ENCODE results near the gene PNPLA5.

Gene PNPLA5

DNA sequence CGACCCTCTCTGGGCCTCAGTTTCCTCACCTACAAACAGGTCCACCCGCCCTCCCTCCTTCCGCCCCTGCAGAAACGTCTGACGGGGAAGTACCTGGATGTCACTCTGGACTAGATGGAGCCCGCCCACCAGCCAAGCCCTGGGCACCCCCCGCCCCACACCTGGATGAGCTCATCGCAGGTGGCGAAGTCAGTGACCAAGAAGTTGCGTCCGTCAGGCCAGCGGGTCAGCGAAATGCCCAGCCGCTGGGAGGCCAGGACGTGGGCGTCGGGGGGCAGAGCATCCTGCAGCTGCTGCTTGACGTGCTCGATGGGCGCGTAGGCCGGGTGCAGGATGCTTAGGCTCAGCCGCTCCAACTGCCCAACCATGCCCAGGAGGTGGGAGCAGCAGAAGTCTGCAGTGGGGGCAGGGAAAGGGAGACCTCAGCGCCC lies 897 bp downstream of the PNPLA5 start:
- Histone ChIP-seq H3K4me3 (replicated peaks; ENCODE audit: insufficient read depth, low read length) (no peak overlapping the region), H3K27ac (replicated peaks) (no peak overlapping the region), H3K27me3 (ENCODE audit: insufficient read depth, poor library complexity, severe bottlenecking) (peaks cover 35% of the 10 kb centered on the region)
- DNase-seq (ENCODE audit: low read depth in 1 of 2, low spot score in 1 of 2), result no peak
- TF ChIP-seq CTCF (IDR thresholded peaks at IDR 0.05; ENCODE audit: insufficient read depth, low read length), result no peak
- TF ChIP-seq SPI1 (IDR thresholded peaks at IDR 0.05; ENCODE audit: borderline replicate concordance, low read depth), result no peak
- no peak for TF ChIP-seq POLR2AphosphoS5 (IDR thresholded peaks at IDR 0.05; ENCODE audit: low read depth)
- TF ChIP-seq, protein P1, sequence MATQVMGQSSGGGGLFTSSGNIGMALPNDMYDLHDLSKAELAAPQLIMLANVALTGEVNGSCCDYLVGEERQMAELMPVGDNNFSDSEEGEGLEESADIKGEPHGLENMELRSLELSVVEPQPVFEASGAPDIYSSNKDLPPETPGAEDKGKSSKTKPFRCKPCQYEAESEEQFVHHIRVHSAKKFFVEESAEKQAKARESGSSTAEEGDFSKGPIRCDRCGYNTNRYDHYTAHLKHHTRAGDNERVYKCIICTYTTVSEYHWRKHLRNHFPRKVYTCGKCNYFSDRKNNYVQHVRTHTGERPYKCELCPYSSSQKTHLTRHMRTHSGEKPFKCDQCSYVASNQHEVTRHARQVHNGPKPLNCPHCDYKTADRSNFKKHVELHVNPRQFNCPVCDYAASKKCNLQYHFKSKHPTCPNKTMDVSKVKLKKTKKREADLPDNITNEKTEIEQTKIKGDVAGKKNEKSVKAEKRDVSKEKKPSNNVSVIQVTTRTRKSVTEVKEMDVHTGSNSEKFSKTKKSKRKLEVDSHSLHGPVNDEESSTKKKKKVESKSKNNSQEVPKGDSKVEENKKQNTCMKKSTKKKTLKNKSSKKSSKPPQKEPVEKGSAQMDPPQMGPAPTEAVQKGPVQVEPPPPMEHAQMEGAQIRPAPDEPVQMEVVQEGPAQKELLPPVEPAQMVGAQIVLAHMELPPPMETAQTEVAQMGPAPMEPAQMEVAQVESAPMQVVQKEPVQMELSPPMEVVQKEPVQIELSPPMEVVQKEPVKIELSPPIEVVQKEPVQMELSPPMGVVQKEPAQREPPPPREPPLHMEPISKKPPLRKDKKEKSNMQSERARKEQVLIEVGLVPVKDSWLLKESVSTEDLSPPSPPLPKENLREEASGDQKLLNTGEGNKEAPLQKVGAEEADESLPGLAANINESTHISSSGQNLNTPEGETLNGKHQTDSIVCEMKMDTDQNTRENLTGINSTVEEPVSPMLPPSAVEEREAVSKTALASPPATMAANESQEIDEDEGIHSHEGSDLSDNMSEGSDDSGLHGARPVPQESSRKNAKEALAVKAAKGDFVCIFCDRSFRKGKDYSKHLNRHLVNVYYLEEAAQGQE (IDR thresholded peaks at IDR 0.05; ENCODE audit: insufficient replicate concordance, low read depth), result no peak
- no peak for TF ChIP-seq GABPA (IDR thresholded peaks at IDR 0.05; ENCODE audit: low read depth)

GRCh38 chr22:43889860-43890253 lies 2.0 kb downstream of the PNPLA5 start:
- no peak for DNase-seq (ENCODE audit: low read depth in 1 of 2, low spot score in 1 of 2)
- no peak overlapping the region for H3K27ac ChIP-seq (replicated peaks)
- TF ChIP-seq CTCF (IDR thresholded peaks at IDR 0.05; ENCODE audit: insufficient read depth, low read length), result no peak
- TF ChIP-seq GABPA (IDR thresholded peaks at IDR 0.05; ENCODE audit: low read depth), result no peak
- TF ChIP-seq SPI1 (IDR thresholded peaks at IDR 0.05; ENCODE audit: borderline replicate concordance, low read depth), result no peak
- TF ChIP-seq, protein P1 (IDR thresholded peaks at IDR 0.05; ENCODE audit: insufficient replicate concordance, low read depth), result no peak
- no peak for TF ChIP-seq POLR2AphosphoS5 (IDR thresholded peaks at IDR 0.05; ENCODE audit: low read depth)
- H3K4me3 ChIP-seq (replicated peaks; ENCODE audit: insufficient read depth, low read length), result no peak overlapping the region
- H3K27me3 ChIP-seq (ENCODE audit: insufficient read depth, poor library complexity, severe bottlenecking), result peaks cover 35% of the 10 kb centered on the region

DNA sequence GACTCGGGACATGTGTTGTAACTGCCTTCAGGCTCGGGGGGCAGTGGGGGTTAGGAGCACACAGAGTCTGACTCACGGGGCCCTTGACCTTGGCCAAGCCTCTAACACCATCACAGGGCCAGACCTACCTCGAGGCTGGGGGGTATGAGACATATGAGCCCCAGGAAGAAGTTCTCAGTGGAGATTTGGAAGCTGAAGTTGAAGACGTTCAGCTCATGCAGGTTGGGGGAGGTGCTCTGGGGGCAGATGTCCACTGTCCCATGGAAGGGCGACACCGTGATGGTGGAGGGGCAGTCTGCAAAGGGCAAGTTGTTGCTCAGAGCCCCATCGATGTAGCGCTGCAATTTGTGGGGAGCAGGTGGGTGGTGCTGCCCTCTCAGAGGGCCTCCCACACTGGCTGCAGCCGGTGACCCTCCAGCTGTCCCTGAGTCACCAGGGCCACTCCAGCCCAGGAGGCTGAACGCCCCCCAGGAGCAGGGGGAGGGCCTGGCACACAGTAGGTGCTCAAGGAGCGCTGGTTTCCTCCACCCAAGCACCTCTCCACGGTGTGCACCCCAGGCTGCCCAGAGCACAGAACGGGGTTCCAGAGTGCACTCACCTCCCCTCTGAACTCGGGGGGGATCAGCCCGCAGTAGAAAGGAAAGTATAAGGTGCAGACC lies 2.5 kb downstream of the PNPLA5 start:
- Histone ChIP-seq H3K27me3 (ENCODE audit: insufficient read depth, poor library complexity, severe bottlenecking) (peaks cover 34% of the 10 kb centered on the region), H3K4me3 (replicated peaks; ENCODE audit: insufficient read depth, low read length) (no peak overlapping the region), H3K27ac (replicated peaks) (no peak overlapping the region)
- no peak for DNase-seq (ENCODE audit: low read depth in 1 of 2, low spot score in 1 of 2)
- TF ChIP-seq GABPA (IDR thresholded peaks at IDR 0.05; ENCODE audit: low read depth), result no peak

DNA sequence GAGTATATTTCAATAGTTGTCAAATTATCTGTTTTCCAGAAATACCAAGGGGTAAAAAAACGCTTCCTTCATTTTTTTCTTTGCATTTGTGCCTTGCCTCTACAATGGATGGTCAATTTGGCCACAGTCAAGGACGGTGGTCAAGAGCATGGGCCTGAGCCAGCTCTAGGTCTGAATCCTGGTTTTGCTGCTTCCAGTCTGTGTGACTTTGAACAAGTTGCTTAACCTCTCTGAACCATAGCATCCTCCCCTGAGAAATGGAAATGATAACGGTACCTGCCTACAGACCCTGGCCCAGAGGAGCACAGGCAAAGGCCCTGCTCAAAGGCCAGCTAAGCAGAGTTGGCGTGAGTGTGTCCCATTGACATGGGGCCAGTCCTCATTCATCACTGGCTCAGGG lies 3.1 kb downstream of the PNPLA5 start:
- DNase-seq (ENCODE audit: low read depth in 1 of 2, low spot score in 1 of 2), result no peak
- Histone ChIP-seq H3K27ac (replicated peaks) (no peak overlapping the region), H3K4me3 (replicated peaks; ENCODE audit: insufficient read depth, low read length) (no peak overlapping the region), H3K27me3 (ENCODE audit: insufficient read depth, poor library complexity, severe bottlenecking) (peaks cover 32% of the 10 kb centered on the region)
- TF ChIP-seq SPI1 (IDR thresholded peaks at IDR 0.05; ENCODE audit: borderline replicate concordance, low read depth) (no peak), GABPA (IDR thresholded peaks at IDR 0.05; ENCODE audit: low read depth) (no peak), POLR2AphosphoS5 (IDR thresholded peaks at IDR 0.05; ENCODE audit: low read depth) (no peak), CTCF (IDR thresholded peaks at IDR 0.05; ENCODE audit: insufficient read depth, low read length) (no peak)
- TF ChIP-seq, protein P1 (IDR thresholded peaks at IDR 0.05; ENCODE audit: insufficient replicate concordance, low read depth), result no peak

Data from HL-60 (cell line).